Sciatic nerve (tissue), 2 donors: ENCODE data around the gene MSANTD1. TPM values are rescaled to one million over a fixed set of nuclear protein-coding genes. Genes with fewer than 3 reads are reported as not detected.

Experiments used
- ATAC-seq: fragments of 200-7000 bp; cut with Tn5 transposase; one replicate; pipeline ENCODE4 v1.9.1; 2020; ENCODE audit warnings: mild to moderate bottlenecking, moderate library complexity
- DNase-seq: peaks from one replicate; pipeline ENCODE4 v3.0.0-alpha.2; 2020; ENCODE audit warnings: low spot score
- intact Hi-C: fragments of 100-400 bp; cut with DNase I; formaldehyde crosslinking; loops from one replicate; pipeline ENCODE4 v1.14.2; 2022
- total RNA-seq: library from RNA; stranded (reverse); fragmentation: NEBNext Ultra II Directional; extraction: Animal tissue kit (Norgen Biotek cat#: 25700); gene quantifications from one replicate; pipeline ENCODE4 v1.2.1, GENCODE V29; 2021
- donor health status: DM: no; HTN: no; CAD: no.
- donor health status: DM: no; HTN: no; CAD: no.

Gene MSANTD1
- total RNA-seq, 1 donor from 2014 or later: 1.8 TPM

GRCh38 chr4:3256230-3257102 lies 7.5 kb downstream of the MSANTD1 start:
- intact Hi-C loops: no loop called here
- ATAC-seq (no peak), DNase-seq (peak; percentile 33)

DNA sequence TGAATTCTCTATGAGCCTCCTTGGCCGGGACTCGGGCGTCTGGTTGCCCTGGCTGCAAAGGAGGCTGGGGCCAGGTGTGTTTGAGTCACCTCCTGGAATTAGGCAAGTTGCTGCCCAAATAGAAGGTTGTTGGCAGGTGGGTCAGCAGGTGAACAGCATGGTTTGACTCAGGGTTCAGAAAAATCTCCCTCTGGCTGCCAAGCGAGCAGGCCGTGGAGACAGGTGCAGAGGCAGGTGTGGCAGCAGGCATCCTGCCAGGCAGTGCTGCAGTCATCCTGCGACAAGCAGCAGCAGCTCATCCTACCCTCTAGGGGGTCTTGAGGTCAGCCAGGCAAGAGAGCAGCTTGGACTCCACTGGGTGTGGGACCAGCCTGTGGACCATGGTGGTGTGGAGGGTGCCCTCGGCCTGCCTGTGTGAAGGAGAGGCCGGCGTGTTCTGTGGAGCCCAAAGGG lies 8.2 kb downstream of the MSANTD1 start:
- no peak for ATAC-seq
- intact Hi-C loops: no loop called here
- peak; percentile 47 for DNase-seq

DNA sequence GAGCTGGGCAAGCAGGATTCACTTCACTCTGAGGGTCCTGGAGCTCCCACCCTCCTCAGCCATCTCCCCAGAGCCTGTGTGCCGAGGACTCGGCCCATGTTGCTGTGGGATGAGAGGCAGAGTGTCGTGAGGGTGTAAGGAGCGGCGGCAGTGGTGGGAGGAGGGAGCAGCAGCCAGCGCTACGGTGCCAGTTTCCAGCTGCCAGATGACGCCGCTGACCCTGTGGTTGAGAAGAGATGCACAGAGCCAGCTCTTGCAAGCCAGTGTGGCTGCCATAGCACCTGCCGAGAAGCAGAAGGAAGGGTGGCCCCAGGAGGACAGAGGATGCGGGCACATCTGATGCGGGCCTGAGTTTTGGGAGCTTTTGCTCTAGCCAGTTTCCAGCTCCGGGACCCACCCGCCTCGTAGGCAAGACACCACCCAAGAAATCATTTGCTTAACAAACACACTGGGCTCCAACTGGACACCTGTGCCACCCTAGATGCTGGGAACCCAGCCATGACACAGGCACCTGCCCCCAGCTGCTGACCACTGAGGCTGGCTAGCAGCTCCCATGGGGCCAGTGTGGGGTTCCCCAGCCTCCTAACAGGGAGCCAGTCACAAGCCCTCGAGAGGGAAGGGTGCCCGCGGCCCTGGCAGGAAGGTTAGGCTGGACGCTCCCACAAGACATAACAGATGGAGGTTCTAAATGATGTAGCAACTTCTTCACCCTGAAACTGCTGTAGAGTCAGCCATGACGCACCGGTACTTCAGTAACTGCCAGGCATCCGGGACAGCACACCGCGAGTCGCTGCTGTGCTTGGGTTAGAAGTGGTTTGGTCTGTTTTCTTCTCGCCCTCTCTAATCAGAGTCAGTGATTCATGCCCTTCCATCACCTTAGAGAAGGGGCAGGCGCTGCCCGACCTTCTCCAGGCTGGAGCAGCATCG lies 8.9 kb downstream of the MSANTD1 start:
- no peak for DNase-seq
- intact Hi-C loops: no loop called here
- no peak for ATAC-seq

GRCh38 chr4:3261411-3262207 lies 12.7 kb downstream of the MSANTD1 start:
- DNase-seq (peak; percentile 48), ATAC-seq (no peak)
- intact Hi-C loops: no loop called here

DNA sequence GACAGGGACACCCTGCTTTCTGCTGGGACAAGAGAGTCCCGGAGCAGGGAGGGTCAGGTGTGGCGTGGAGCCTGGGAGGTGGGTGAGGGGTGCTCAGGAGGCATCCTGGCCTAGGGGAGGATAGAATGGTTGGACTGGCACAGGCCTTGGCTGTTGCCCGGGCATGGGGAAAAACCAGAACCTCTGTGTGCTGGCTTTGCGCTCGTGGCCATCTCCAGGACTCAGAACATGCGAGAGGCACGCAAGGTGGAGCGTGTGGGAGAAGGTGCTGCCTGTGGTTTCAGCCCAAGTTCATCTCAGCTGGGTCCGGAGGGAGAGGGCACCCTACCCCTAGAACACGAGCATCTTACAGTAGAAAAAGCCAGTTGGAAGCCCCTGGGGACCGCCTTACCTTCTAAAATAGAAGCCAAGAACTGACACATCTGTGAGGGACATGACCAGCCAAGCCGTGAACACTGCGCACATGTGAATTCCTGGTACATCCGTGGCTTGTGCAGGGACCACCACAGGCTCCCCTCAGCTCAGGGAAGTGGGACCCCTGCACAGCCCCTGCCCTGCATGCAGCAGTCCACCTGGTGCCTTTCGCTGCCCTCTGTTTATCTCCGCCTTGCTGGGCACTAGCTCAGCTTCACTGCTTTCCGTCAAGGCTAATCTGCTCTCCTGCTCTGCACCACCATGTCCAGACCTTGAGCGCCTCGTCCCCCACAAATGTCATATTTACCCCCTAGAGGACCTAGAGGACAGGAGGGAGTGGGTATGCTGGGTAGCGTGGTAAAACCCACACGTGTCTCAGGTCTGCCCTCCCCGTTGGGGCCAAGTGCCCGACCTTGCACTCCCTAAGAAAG lies 13.5 kb downstream of the MSANTD1 start:
- ATAC-seq (no peak), DNase-seq (peak; percentile 49)
- intact Hi-C loops: no loop called here

- DNase-seq (no peak), ATAC-seq (no peak)
- intact Hi-C loops: no loop called here
Measured at GRCh38 chr4:3263053-3263875, 14.3 kb downstream of the MSANTD1 start.

GRCh38 chr4:3263876-3264193 lies 14.9 kb downstream of the MSANTD1 start:
- no peak for ATAC-seq
- intact Hi-C loops: no loop called here
- DNase-seq: no peak

DNA sequence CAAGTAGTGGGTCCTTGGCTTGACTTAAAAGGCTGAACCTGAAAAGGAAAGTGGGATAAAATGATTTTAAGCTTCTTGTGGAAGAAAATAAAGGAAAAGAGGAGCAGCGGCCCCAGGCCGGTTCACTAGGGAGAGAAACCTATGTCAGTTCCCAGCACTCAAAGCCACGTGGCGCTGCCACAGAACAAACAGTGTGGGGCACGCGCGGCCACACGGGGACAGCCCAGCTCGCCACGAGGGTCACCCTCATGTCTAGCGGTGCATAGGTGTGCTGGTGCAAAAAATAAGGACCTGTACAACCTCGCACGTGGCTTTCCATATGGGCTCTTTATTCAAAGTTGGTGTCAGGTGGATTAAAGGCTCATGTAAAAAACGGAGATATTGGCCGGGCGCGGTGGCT lies 17.1 kb downstream of the MSANTD1 start:
- DNase-seq (no peak), ATAC-seq (no peak)
- intact Hi-C loops: no loop called here

DNA sequence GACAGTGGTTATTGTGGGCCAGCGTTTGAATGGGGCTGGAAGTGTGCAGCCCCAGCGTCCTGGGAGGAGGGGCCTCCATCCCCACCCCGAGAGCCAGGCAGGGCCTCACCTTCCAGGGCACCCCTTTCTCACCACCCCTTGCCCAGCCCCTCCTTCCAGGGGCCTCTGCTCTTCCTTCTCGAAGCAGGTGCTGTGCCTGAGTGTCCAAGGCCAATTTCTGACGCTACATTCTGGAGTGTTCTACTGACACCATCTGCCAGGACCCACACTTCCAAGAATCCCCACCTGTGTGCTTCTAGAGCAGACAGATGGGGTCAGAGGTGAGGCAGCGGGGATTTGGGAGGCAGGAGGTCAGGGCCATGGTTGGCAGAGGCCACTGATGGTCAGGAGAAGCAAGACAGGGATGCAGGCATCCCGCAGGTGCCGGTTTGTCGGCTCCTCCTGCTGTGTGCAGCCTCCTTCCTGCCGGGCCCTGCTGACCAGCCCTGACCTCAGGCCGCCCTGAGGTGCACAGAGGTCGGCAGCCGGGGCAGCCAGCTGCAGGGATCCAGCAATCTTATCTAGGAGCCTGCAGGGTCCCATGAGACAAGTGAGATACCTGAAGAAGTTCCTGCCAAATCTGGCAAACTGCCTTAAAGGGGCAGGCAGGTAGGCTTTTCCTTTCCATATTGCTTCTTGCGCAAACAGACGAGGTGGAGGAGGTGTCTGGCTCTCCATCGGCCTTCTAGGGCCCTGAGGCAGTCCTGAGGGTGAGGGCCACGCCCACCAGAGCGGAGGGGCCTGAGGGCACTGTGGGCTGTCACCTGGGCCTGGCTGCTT lies 18.8 kb downstream of the MSANTD1 start:
- intact Hi-C loops: no loop called here
- DNase-seq (no peak), ATAC-seq (no peak)

GRCh38 chr4:3268395-3269104 lies 19.6 kb downstream of the MSANTD1 start:
- intact Hi-C loops: no loop called here
- no peak for ATAC-seq
- DNase-seq: peak; percentile 56

DNA sequence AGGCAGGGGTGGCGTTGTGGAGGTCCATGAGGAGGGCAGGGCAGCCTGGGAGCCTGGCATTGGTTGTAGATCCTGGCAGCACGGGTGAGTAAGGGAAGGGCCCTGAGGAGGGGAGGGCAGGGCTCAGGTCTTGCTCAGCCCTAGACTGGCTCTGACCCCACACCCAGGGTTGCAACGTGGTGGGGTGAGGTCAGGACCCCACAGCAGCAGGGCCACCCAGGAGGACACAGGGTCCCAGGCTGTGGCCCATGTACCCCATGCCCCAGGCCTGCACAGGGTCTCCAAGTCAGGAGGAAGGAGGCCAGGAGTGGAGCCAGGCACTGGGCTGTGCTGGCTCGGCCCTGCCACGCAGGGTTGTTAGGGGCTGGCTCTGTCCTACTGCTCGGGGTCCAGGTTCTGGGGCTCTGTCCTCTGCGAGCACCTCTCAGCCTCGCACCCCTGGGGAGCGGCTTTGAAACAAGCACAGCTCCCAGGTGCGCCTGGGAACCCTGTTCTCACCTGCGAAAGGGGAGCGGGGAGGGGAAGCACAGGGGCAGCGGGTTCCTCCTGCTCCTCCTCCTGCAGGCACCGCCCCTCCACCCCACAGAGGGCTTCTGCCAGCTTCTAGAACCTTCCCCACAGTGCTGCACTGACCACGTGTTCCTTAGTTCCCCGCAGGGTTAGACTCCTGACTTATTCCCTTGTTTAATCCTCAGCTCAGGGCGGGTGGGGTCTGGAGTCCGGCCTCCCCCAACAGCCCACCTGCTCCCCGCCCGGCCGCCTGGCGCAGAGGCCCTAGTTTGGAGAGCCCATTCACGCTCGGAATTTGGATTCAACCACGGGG lies 20.4 kb downstream of the MSANTD1 start:
- ATAC-seq (no peak), DNase-seq (no peak)
- intact Hi-C loops: no loop called here

DNA sequence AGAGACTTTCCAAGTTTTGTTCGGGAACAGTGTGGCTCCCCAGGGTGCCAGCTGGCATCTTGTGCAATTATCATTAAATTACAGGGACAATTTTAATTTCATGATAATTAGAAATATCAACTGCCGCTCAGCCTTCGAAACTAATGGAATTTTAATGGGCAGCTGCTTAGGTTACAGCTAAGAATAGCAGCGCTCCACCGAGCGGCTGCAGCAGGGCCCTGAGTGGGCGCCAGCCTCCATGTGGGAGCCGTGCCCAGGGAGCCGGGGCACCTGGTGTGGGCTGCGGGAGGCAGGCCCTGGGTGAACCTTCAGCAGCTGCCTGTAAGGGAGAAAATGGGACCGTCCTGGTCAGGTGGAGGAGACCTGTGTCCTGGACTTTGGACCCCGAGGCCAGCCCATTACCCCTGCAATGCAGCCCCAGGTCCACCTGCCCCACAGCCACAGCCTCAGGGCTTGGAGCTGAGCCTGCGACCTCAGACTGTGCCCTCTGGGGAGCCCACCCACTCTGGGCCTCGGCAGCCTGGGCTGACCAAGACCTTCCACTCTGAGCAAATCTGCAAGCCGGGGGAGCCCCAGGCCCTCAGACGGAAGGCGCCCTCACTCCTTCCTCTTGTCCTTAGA lies 21.1 kb downstream of the MSANTD1 start:
- intact Hi-C loops: no loop called here
- no peak for ATAC-seq
- DNase-seq: peak; percentile 47

DNA sequence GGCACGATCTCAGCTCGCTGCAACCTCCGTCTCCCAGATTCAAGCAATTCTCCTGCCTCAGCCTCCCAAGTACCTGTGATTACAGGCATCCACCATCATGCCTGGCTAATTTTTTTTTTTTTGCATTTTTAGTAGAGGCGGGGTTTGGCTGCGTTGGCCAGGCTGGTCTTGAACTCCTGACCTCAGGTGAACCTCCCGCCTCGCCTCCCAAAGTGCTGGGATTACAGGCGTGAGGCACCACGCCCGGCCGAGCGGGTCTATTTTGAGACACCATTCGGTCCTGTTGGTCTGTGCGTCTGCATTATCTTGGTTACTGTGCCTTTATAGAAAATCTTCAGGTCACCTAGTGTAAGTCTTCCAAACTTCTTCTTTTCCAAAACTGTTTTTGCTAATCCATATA lies 22.2 kb downstream of the MSANTD1 start:
- intact Hi-C loops: no loop called here
- DNase-seq: no peak
- ATAC-seq: no peak

- peak; percentile 47 for DNase-seq
- no peak for ATAC-seq
- intact Hi-C loops: no loop called here
Measured at GRCh38 chr4:3276986-3277385, 28.0 kb downstream of the MSANTD1 start.

GRCh38 chr4:3280466-3280865 lies 31.5 kb downstream of the MSANTD1 start:
- intact Hi-C loops: no loop called here
- DNase-seq (no peak), ATAC-seq (no peak)
